Endothelial cell (in vitro differentiated cells): ENCODE measurements around the gene WFDC11. TPM values are rescaled to one million over a fixed set of nuclear protein-coding genes. Genes with fewer than 3 reads are reported as not detected.
"Not testable (repeated sequence)": the region's sequence is repeated elsewhere in the genome, so short reads cannot be mapped to it uniquely, and the experiment has no call there.

ENCODE experiments used
- DNase-seq: peaks from one replicate; pipeline ENCODE4 v3.0.0; 2021; ENCODE audit warnings: low spot score
- H3K27ac Mint-ChIP-seq: one replicate; pipeline ENCODE4 v1.8.0; 2021; ENCODE audit warnings: mixed read lengths, inconsistent platforms; ENCODE audit not compliant: unreplicated experiment
- H3K27me3 Mint-ChIP-seq: one replicate; pipeline ENCODE4 v1.8.0; 2021; ENCODE audit warnings: mild to moderate bottlenecking, moderate library complexity, mixed read lengths, inconsistent platforms; ENCODE audit not compliant: unreplicated experiment
- H3K36me3 Mint-ChIP-seq: one replicate; pipeline ENCODE4 v1.8.0; 2021; ENCODE audit warnings: mild to moderate bottlenecking, low read depth, mixed read lengths, inconsistent platforms; ENCODE audit not compliant: unreplicated experiment
- H3K4me1 Mint-ChIP-seq: one replicate; pipeline ENCODE4 v1.8.0; 2021; ENCODE audit warnings: mild to moderate bottlenecking, mixed read lengths, inconsistent platforms; ENCODE audit not compliant: unreplicated experiment
- H3K4me3 Mint-ChIP-seq: one replicate; pipeline ENCODE4 v1.8.0; 2021; ENCODE audit warnings: mild to moderate bottlenecking, mixed read lengths, inconsistent platforms; ENCODE audit not compliant: unreplicated experiment
- H3K9me3 Mint-ChIP-seq: one replicate; pipeline ENCODE4 v1.8.0; 2021; ENCODE audit warnings: mixed read lengths, inconsistent platforms; ENCODE audit not compliant: unreplicated experiment
- long read RNA-seq: library from polyadenylated mRNA; unstranded; transcript quantifications from one replicate; pipeline ENCODE4 v2.0.0, GENCODE V29; 2020; ENCODE audit not compliant: unreplicated experiment
- total RNA-seq: library from RNA; stranded (reverse); fragmentation: NEBNext Ultra II Directional; extraction: Animal tissue kit (Norgen Biotek cat#: 25700); gene quantifications from one replicate; pipeline ENCODE4 v1.2.1, GENCODE V29; 2021; ENCODE audit not compliant: unreplicated experiment
- TF ChIP-seq, protein P1 (sequence below): fragments of 200-600 bp; sonication (generic); IDR thresholded peaks from one replicate; pipeline ENCODE4 v1.5.0; 2021; ENCODE audit warnings: antibody characterized with exemption; ENCODE audit not compliant: unreplicated experiment

WFDC11 gene
- not detected for total RNA-seq
- long read RNA-seq, partial matches to known transcripts, result 0 of 1 reads
- long read RNA-seq, other reads (novel, unspliced or antisense), result 1 of 1 reads

- TF ChIP-seq, protein P1, sequence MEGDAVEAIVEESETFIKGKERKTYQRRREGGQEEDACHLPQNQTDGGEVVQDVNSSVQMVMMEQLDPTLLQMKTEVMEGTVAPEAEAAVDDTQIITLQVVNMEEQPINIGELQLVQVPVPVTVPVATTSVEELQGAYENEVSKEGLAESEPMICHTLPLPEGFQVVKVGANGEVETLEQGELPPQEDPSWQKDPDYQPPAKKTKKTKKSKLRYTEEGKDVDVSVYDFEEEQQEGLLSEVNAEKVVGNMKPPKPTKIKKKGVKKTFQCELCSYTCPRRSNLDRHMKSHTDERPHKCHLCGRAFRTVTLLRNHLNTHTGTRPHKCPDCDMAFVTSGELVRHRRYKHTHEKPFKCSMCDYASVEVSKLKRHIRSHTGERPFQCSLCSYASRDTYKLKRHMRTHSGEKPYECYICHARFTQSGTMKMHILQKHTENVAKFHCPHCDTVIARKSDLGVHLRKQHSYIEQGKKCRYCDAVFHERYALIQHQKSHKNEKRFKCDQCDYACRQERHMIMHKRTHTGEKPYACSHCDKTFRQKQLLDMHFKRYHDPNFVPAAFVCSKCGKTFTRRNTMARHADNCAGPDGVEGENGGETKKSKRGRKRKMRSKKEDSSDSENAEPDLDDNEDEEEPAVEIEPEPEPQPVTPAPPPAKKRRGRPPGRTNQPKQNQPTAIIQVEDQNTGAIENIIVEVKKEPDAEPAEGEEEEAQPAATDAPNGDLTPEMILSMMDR, result no peak
- DNase-seq, result no peak
- no peaks in the 10 kb centered on the region for H3K27me3 Mint-ChIP-seq
- H3K27ac Mint-ChIP-seq, result no peak within 1 kb of the TSS
- no peak within 1 kb of the TSS for H3K4me3 Mint-ChIP-seq
- no peaks in the 10 kb centered on the region for H3K4me1 Mint-ChIP-seq
- H3K9me3 Mint-ChIP-seq, result no peaks in the 10 kb centered on the region
- H3K36me3 Mint-ChIP-seq, result peaks cover 3% of the 10 kb centered on the region
Measured at GRCh38 chr20:45670139-45670538, at the start of gene WFDC11. WFDC11 (minus strand) TSS chr20:45670239; CDS start chr20:45650600, 19,639 bp downstream.

DNA sequence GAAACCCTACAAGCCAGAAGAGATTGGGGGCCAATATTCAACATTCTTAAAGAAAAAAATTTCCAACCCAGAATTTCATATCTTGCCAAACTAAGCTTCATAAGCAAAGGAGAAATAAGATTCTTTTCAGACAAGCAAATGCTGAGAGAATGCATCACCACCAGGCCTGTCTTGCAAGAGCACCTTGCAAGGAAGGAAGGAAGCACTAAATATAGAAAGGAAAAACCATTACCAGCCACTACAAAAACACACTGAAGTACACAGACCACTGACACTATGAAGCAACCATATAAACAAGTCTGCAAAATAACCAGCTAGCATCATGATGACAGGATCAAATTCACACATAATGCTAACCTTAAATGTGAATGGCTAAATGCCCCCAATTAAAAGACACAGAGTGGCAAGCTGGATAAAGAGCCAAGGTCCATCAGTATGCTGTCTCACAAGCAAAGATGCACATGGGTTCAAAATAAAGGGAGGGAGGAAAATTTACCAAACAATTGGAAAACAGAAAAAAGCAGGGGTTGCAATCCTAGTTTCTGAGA is 46.2 kb upstream of the WFDC11 start:
- not testable (repeated sequence) for H3K4me1 Mint-ChIP-seq, H3K27me3 Mint-ChIP-seq

GRCh38 chr20:45704969-45705637 is 35.1 kb upstream of the WFDC11 start, which contains the start of gene WFDC10B:
WFDC10B (minus strand) TSS chr20:45705019; CDS start chr20:45685992, 19,027 bp downstream.
- H3K4me1 Mint-ChIP-seq, result no peaks in the 10 kb centered on the region
- TF ChIP-seq, protein P1, result no peak
- H3K9me3 Mint-ChIP-seq, result no peaks in the 10 kb centered on the region

More for the DNA sequence above, 46.2 kb upstream of the WFDC11 start:
- H3K9me3 Mint-ChIP-seq, H3K4me3 Mint-ChIP-seq, DNase-seq, H3K36me3 Mint-ChIP-seq, H3K27ac Mint-ChIP-seq: not testable (repeated sequence)

DNA sequence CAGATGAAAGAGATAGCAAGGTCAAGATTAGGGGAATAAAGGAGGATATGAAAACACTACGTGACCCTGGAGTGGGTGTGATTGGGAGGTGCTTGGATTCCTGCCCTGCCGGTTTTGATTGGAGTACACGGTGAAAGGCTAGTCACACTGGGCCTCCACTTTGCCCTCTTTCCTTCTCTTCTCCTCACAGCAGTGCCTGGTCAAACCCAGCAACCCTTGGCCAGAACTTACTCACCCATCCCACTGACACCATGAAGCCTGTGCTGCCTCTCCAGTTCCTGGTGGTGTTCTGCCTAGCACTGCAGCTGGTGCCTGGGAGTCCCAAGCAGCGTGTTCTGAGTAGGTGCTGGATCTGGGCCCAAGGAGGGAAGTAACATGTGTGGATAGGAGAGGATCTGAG is 31.8 kb upstream of the WFDC11 start, which contains the start of gene WFDC13:
Gene WFDC13, plus strand, starts transcription at position 166 of the 400 bp plus-strand sequence. Its CDS starts 86 bp downstream, at position 252.
- Mint-ChIP-seq H3K27ac (no peak within 1 kb of the TSS), H3K27me3 (no peaks in the 10 kb centered on the region), H3K4me3 (no peak within 1 kb of the TSS), H3K4me1 (no peaks in the 10 kb centered on the region), H3K36me3 (no peaks in the 10 kb centered on the region), H3K9me3 (no peaks in the 10 kb centered on the region)
- no peak for DNase-seq
- TF ChIP-seq, protein P1, result no peak

More at GRCh38 chr20:45704969-45705637, 35.1 kb upstream of the WFDC11 start, which contains the start of gene WFDC10B:
- no peak for DNase-seq
- Mint-ChIP-seq H3K4me3 (no peak within 1 kb of the TSS), H3K27me3 (no peaks in the 10 kb centered on the region), H3K36me3 (no peaks in the 10 kb centered on the region), H3K27ac (no peak within 1 kb of the TSS)

GRCh38 chr20:45701104-45701503 is 31.1 kb upstream of the WFDC11 start:
- H3K27ac Mint-ChIP-seq, result no peak overlapping the region
- H3K36me3 Mint-ChIP-seq, result no peaks in the 10 kb centered on the region
- TF ChIP-seq, protein P1, result no peak
- no peak for DNase-seq
- no peaks in the 10 kb centered on the region for H3K4me1 Mint-ChIP-seq
- H3K27me3 Mint-ChIP-seq, result no peaks in the 10 kb centered on the region
- no peaks in the 10 kb centered on the region for H3K9me3 Mint-ChIP-seq
- H3K4me3 Mint-ChIP-seq, result no peak overlapping the region
